Endothelial cell of umbilical vein (primary cell): ENCODE results near the gene APEH. TPM values are rescaled to one million over a fixed set of nuclear protein-coding genes. Genes with fewer than 3 reads are reported as not detected.

ENCODE experiments used
- BruUV-seq: library from RNA; stranded (reverse); fragments of 400-500 nt; replicated peaks from 2 replicates; lab custom pipeline; 2021; lab: Mats Ljungman, UMichigan
- CTCF ChIA-PET: fragments of 300-600, 350-600 bp; sonication (Branson Sonifier 250); formaldehyde crosslinking; loops from one replicate; lab custom pipeline; 2021; ENCODE audit warnings: antibody characterized with exemption, inconsistent platforms; lab: Charles Lee
- POLR2A ChIA-PET: fragments of 300-600, 350-600 bp; sonication (Branson Sonifier 250); formaldehyde crosslinking; loops from one replicate; lab custom pipeline; 2021; ENCODE audit warnings: antibody characterized with exemption, inconsistent platforms; lab: Charles Lee
- DNase-seq: peaks from one replicate; pipeline ENCODE4 v3.0.0-alpha.2; 2011; ENCODE audit warnings: low read depth, low spot score
- FAIRE-seq: peaks from 2 replicates; lab custom pipeline; 2011; peaks lifted over from hg19 to GRCh38; lab: Jason Lieb, UNC
- H2AFZ ChIP-seq: 2 replicates; pipeline ENCODE4 v1.6.0; 2012; ENCODE audit warnings: low read depth, low read length, control low read depth, inconsistent platforms
- H3K27ac ChIP-seq: 2 replicates; pipeline ENCODE4 v1.5.1; 2011; ENCODE audit warnings: low read depth, mild to moderate bottlenecking, control low read depth, low read length, moderate library complexity; ENCODE audit not compliant: insufficient read depth
- H3K27me3 ChIP-seq, 2 experiments: 2 replicates each; pipeline versions ENCODE4 v1.6.0 to v1.6.1; 2011; ENCODE audit warnings: low read length in 2 of 2, mixed read lengths in 1 of 2; ENCODE audit not compliant: control insufficient read depth in 2 of 2, insufficient read depth in 2 of 2
- H3K36me3 ChIP-seq, 2 experiments: 2 replicates in 1 of 2; 3 replicates in 1 of 2; pipeline ENCODE4 v1.5.1; 2011; ENCODE audit warnings: low read length in 2 of 2, mild to moderate bottlenecking in 1 of 2, moderate library complexity in 1 of 2; ENCODE audit not compliant: control insufficient read depth in 2 of 2, insufficient read depth in 2 of 2; ENCODE audit errors: extremely low read depth in 1 of 2
- H3K4me1 ChIP-seq: 3 replicates; pipeline ENCODE4 v1.5.1; 2011; ENCODE audit warnings: mild to moderate bottlenecking, low read length; ENCODE audit not compliant: control insufficient read depth, insufficient read depth; ENCODE audit errors: extremely low read depth
- H3K4me2 ChIP-seq: 2 replicates; pipeline ENCODE4 v1.6.1; 2011; ENCODE audit warnings: low read length, control low read depth, mixed read lengths; ENCODE audit not compliant: insufficient read depth
- H3K4me3 ChIP-seq, 3 experiments: fragments of 200-600 bp in 1 of 3; sonication (generic), shearing (Covaris generic) in 1 of 3; replicated peaks in 1 of 3; 2 replicates each; pipeline ENCODE4 v1.5.1; 2011 to 2016; ENCODE audit warnings: control low read depth in 3 of 3, low read length in 3 of 3, mild to moderate bottlenecking in 2 of 3, inconsistent platforms in 1 of 3, low read depth in 1 of 3, moderate library complexity in 1 of 3; ENCODE audit not compliant: insufficient read depth in 1 of 3
- H3K79me2 ChIP-seq: 2 replicates; pipeline ENCODE4 v1.6.0; 2012; ENCODE audit warnings: low read length, inconsistent platforms; ENCODE audit not compliant: control insufficient read depth, insufficient read depth
- H3K9ac ChIP-seq: replicated peaks from 2 replicates; pipeline ENCODE3; 2011; ENCODE audit warnings: low read length, control low read depth; ENCODE audit not compliant: insufficient read depth; ENCODE audit errors: extremely low read depth
- H3K9me1 ChIP-seq: replicated peaks from 3 replicates; pipeline ENCODE4 v1.6.0; 2011; ENCODE audit warnings: mild to moderate bottlenecking, low read length; ENCODE audit not compliant: control insufficient read depth, insufficient read depth; ENCODE audit errors: extremely low read depth
- H3K9me3 ChIP-seq: replicated peaks from 2 replicates; pipeline ENCODE4 v1.5.1; 2012; ENCODE audit warnings: low read length, inconsistent platforms; ENCODE audit not compliant: control insufficient read depth, insufficient read depth
- H4K20me1 ChIP-seq: replicated peaks from 2 replicates; pipeline ENCODE3; 2011; ENCODE audit warnings: mild to moderate bottlenecking, low read length; ENCODE audit not compliant: control insufficient read depth, insufficient read depth; ENCODE audit errors: extremely low read depth
- CTCF ChIP-seq, 2 donors: IDR thresholded peaks; 1 replicate in 1 of 2; 2 replicates in 1 of 2; pipeline ENCODE4 v1.5.1; 2011; ENCODE audit warnings: low read length in 2 of 2, mild to moderate bottlenecking in 2 of 2, moderate library complexity in 2 of 2, control low read depth in 1 of 2, inconsistent platforms in 1 of 2, low read depth in 1 of 2; ENCODE audit not compliant: insufficient read depth in 1 of 2; ENCODE audit errors: extremely low read depth in 1 of 2
- EZH2 ChIP-seq: IDR thresholded peaks from 2 replicates; pipeline ENCODE4 v1.6.1; 2012; ENCODE audit warnings: borderline replicate concordance, low read depth, mild to moderate bottlenecking, moderate library complexity, low read length, inconsistent platforms; ENCODE audit not compliant: severe bottlenecking
- FOS ChIP-seq: IDR thresholded peaks from 2 replicates; pipeline ENCODE4 v1.6.1; 2011; ENCODE audit warnings: mild to moderate bottlenecking, low read length, moderate library complexity, borderline replicate concordance; ENCODE audit not compliant: insufficient read depth
- GATA2 ChIP-seq: IDR thresholded peaks from 2 replicates; pipeline ENCODE4 v1.7.0; 2011; ENCODE audit warnings: low read depth, mild to moderate bottlenecking, moderate library complexity, mixed read lengths, low read length; ENCODE audit not compliant: insufficient read length, insufficient read depth
- JUN ChIP-seq: IDR thresholded peaks from 2 replicates; pipeline ENCODE4 v1.6.1; 2011; ENCODE audit warnings: borderline replicate concordance, low read depth; ENCODE audit not compliant: insufficient read length, insufficient read depth
- MAX ChIP-seq: IDR thresholded peaks from 2 replicates; pipeline ENCODE4 v1.6.1; 2011; ENCODE audit not compliant: insufficient read depth, insufficient read length
- MYC ChIP-seq: IDR thresholded peaks from one replicate; pipeline ENCODE4 v1.6.1; 2011; ENCODE audit warnings: mild to moderate bottlenecking, low read depth, low read length
- POLR2A ChIP-seq: IDR thresholded peaks from 2 replicates; pipeline ENCODE4 v1.6.1; 2012; ENCODE audit warnings: low read depth, mild to moderate bottlenecking, control low read depth, low read length
- POLR2AphosphoS5 ChIP-seq: IDR thresholded peaks from 2 replicates; pipeline ENCODE4 v1.6.1; 2012; ENCODE audit warnings: low read depth, mild to moderate bottlenecking, control low read depth, low read length, moderate library complexity; ENCODE audit not compliant: insufficient read depth
- dilution Hi-C: fragments of 300-500 bp; cut with MboI; formaldehyde crosslinking; loops from one replicate; pipeline ENCODE4 v1.15.0; 2019; ENCODE audit warnings: low sequenced_read_pairs; ENCODE audit not compliant: extremely low pct_ligation_motif_present
- intact Hi-C: fragments of 100-400 bp; cut with micrococcal nuclease; formaldehyde crosslinking; loops from one replicate; pipeline ENCODE4 v1.10.0; 2022
- polyA plus RNA-seq, 4 experiments: library from polyadenylated mRNA; depleted of rRNA in 3 of 4; stranded (reverse) in 3 of 4; unstranded in 1 of 4; fragments of >200 nt; gene quantifications; 2 replicates each; pipeline versions ENCODE4 v1.2.1 to v1.2.3, GENCODE V29; 2011 to 2012; ENCODE audit warnings: missing spikeins in 1 of 4
- total RNA-seq: library from RNA; stranded (reverse); gene quantifications from 2 replicates; pipeline ENCODE4 v1.2.3, GENCODE V29; 2021

Gene APEH
- total and polyA plus RNA-seq, 2 donors (not counting 3 experiments of a cell fraction or from before 2014, with no cell fraction given), result 68.2 to 74.3 TPM

GRCh38 chr3:49630784-49631183 lies 43.4 kb upstream of the APEH start:
- no peaks in the 10 kb centered on the region for H3K36me3 ChIP-seq
- no TSS peak for BruUV-seq

GRCh38 chr3:49634736-49635135 lies 39.4 kb upstream of the APEH start:
- dilution Hi-C loops (no loop called here), intact Hi-C loops (no loop called here)
- BruUV-seq, result no TSS peak
- Histone ChIP-seq H3K9ac (no peak overlapping the region), H3K9me3 (no peaks in the 10 kb centered on the region), H3K4me1 (no peaks in the 10 kb centered on the region), H3K4me2 (no peak overlapping the region), H3K27ac (no peak overlapping the region), H3K79me2 (no peaks in the 10 kb centered on the region), H3K27me3 (peaks cover 0 to 2% of the 10 kb centered on the region in 2 experiments), H4K20me1 (no peaks in the 10 kb centered on the region), H2AFZ (no peak overlapping the region), H3K4me3 (no peak overlapping the region), H3K36me3 (no peaks in the 10 kb centered on the region), H3K9me1 (no peaks in the 10 kb centered on the region)
- FAIRE-seq (no peak), DNase-seq (no peak)
- TF ChIP-seq GATA2, result no peak
- TF ChIP-seq POLR2A, result no peak
- TF ChIP-seq MYC, result no peak
- no peak for TF ChIP-seq POLR2AphosphoS5
- TF ChIP-seq MAX, result no peak
- no peak for TF ChIP-seq JUN
- no peak for TF ChIP-seq CTCF (IDR thresholded peaks at IDR 0.05; ENCODE audit: extremely low read depth in 1 of 2, insufficient read depth in 1 of 2, low read depth in 1 of 2, low read length in 2 of 2)
- TF ChIP-seq FOS, result no peak
- no peak for TF ChIP-seq EZH2
- ChIA-PET POLR2A (no interaction called here), CTCF (no interaction called here)

More at GRCh38 chr3:49630784-49631183, 43.4 kb upstream of the APEH start:
- Histone ChIP-seq H3K27me3 (peaks cover 0 to 4% of the 10 kb centered on the region in 2 experiments), H4K20me1 (no peaks in the 10 kb centered on the region), H3K27ac (no peak overlapping the region), H3K4me1 (no peaks in the 10 kb centered on the region), H3K9me1 (no peaks in the 10 kb centered on the region), H2AFZ (no peak overlapping the region), H3K4me3 (no peak overlapping the region), H3K9ac (no peak overlapping the region), H3K79me2 (no peaks in the 10 kb centered on the region), H3K4me2 (no peak overlapping the region), H3K9me3 (no peaks in the 10 kb centered on the region)
- no peak for DNase-seq
- FAIRE-seq, result no peak
- POLR2A ChIA-PET, result no interaction called here
- dilution Hi-C loops, result no loop called here
- CTCF ChIA-PET, result interaction anchor here (1.1 kb wide), 1 partner anchor 61 kb away, joined by 3 read pairs; no protein-coding TSS in a partner anchor
- intact Hi-C loops, result no loop called here
- TF ChIP-seq POLR2AphosphoS5 (no peak), POLR2A (no peak), MYC (no peak), MAX (no peak)
